Caki2 (cell line): ENCODE measurements around the gene PLXDC1. TPM values are rescaled to one million over a fixed set of nuclear protein-coding genes. Genes with fewer than 3 reads are reported as not detected.
A peak's percentile ranks its signal among the peaks of the same experiment; 100 is the strongest.

ENCODE experiments used
- DNase-seq: peaks from one replicate; pipeline ENCODE4 v3.0.0-alpha.2; 2015; ENCODE audit warnings: low read depth
- in situ Hi-C: cut with HindIII; loops from 2 replicates; pipeline ENCODE4 v1.10.0; 2016; ENCODE audit warnings: low sequenced_read_pairs, low pct_unique_long_range_greater_than_20kb, mixed read lengths
- total RNA-seq: library from RNA; depleted of rRNA; stranded (reverse); fragments of >200 nt; shearing (Covaris generic); gene quantifications from 2 replicates; pipeline ENCODE4 v1.2.3, GENCODE V29; 2014; ENCODE audit warnings: low replicate concordance

PLXDC1 gene
- total RNA-seq, 1 experiment from 2014 or later = not detected

DNA sequence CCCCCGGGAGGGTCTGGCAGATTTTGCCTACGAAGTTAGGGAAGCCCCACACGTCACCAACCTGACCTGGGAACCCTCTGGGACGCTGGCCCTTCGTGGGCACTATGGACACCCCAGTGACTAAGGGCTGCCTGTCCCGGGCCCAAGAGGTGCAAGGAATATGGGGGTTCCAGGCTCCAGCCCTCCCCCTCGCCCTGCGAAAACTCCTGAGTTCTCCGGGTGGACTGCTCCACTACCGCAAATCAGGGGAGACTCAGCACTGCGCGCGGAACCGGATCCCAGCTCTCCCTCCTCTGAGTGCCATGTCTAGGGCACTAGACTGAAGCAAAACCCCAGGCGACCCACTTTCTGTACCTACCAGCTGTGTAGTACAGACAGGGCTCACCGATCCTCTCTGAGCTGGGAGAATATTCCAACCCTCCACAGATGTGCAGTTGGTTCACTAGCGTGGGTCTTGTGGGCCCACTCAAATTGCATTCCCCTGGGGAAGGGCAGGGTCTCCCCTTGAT lies 14.5 kb upstream of the PLXDC1 start, which contains the start of gene ARL5C:
ARL5C (minus strand) TSS at position 321 of the 509 bp plus-strand sequence. CDS start 401 bp downstream, outside the sequence.
- in situ Hi-C loops = no loop called here
- DNase-seq = no peak

- in situ Hi-C loops = no loop called here
- DNase-seq = no peak
Measured at GRCh38 chr17:39165178-39165840, 13.9 kb upstream of the PLXDC1 start.

DNA sequence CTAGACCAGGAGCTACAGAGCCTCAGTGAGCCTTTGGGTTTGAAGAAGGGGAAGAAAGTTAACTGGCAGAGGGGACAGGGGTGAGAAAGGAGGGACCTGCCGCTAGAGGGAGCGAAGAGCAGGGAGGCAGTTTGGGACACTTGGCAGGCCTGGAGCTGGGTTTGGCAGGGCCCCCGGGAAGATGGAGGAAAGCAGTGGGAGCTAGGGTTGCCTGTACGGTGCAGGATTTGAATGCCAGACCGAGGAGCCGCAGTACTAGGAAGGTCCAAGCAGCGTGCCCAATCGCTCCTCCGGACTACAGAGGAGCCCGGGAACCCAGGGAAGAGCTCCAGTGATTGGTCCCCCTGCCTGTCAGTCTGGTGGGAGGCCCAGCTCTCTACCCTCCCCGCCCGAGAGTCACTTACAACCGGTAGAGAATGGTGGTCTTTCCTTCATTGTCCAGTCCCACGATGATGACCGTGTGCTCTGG lies 13.3 kb upstream of the PLXDC1 start:
- in situ Hi-C loops = no loop called here
- DNase-seq = no peak

GRCh38 chr17:39161962-39162361 lies 10.5 kb upstream of the PLXDC1 start:
- in situ Hi-C loops = no loop called here
- DNase-seq = no peak

DNA sequence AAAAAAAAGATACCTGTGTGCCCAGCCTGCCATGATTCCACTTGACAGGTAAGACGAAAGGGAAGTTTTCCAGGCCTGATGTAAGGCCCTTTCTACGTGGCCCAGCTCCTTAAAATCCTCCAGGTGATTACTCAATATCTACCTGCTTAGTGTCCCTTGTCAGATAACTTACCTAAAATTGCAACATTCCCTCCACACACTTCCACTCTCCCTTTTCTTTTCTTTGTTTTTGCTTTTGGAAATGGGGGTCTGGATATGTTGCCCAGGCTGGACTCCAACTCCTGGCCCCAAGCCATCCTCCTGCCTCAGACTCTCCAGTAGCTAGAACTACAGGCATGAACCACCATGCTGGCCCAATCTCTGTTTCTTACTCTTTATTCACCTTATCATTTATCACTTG lies 7.2 kb upstream of the PLXDC1 start:
- in situ Hi-C loops = no loop called here

GRCh38 chr17:39156491-39156890 lies 5.1 kb upstream of the PLXDC1 start:
- DNase-seq = no peak
- in situ Hi-C loops = no loop called here

More for the DNA sequence above, 7.2 kb upstream of the PLXDC1 start:
- DNase-seq = no peak

DNA sequence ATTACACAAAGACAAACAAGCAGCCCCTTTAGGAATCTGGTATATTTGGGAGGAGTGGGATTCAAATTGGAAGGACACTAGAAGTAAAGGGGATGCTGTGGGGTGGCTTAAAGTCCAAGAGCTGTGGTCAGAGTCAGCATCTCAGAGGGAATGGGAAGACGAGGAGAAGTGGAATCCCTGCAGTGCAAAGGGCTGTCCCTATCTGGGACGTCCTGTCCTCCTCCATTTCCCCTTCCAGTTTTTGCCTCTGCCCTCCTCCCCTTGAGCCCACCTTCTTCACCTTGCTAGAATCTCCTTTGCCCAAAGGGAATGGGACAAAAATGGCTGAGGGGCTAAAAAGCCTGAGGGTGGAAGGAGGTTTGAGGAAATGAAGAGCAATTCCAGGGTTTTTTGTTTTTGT lies 4.2 kb upstream of the PLXDC1 start:
- in situ Hi-C loops = no loop called here
- DNase-seq = no peak

DNA sequence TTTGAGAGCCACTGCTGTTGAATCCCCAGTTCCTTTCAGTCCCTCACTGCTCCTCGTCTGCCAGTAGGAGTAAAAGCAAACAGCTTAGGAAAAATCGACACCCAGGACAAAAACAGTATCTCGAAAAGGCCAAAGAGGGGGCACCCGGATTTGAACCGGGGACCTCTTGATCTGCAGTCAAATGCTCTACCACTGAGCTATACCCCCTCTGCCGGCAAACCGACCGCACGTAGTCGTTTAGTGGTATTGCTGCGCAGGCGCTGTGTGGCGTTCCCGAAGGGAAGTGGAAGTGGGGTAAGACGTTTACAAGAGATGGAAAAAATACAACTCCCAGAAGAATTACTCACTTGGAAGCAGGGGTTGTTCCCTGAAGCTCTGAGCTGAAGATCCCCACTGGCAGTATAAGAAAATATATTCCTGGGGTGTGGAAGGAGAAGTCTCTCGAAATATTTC lies 2.2 kb upstream of the PLXDC1 start:
- in situ Hi-C loops = no loop called here
- peak; percentile 89 for DNase-seq

DNA sequence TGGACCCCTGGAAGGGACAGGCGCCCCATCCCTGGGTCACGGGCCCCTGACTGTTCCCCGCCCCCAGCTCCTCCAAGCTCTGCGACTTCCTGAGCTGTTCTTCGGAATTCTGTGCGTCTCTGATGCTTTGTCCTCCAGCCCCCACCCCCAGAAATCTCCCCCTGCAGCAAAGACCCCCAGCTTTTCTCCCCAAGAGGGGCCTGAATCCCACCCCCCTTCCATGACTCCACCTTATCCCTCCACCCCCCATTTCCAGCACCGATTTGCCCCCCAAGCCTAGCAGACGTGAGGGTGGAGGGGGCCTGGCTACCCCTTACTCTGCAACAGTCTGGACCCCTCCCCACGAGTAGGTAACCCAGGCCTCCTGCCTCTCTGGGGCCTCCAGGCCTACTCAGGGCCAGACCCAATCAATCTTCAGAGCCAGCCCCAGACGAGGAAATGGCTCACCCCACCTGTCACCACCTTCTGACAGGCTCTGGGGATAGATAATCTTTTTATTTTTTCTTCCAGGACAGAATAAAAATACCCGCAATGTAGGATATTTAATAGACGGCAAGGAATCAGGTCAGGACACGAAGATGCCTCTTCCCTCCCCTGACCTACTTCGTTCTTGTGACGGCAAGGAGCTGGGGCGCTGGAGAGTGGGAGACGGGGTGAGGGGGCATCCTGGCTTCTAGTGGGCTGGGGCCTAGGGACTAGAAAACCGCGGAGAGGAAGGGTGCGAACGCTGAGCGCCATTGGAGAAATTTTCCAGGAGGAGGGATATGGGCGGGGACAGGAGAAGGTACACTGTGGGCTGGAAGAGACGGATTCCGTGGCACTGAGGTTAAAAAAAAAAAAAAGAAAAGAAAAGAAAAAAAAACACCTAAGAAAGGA lies 744 bp upstream of the PLXDC1 start:
- in situ Hi-C loops = no loop called here
- DNase-seq = no peak

GRCh38 chr17:39150795-39151149 lies 665 bp downstream of the PLXDC1 start:
- no peak for DNase-seq
- in situ Hi-C loops = no loop called here

GRCh38 chr17:39150104-39150634 lies 1.3 kb downstream of the PLXDC1 start:
- DNase-seq = no peak
- in situ Hi-C loops = no loop called here

DNA sequence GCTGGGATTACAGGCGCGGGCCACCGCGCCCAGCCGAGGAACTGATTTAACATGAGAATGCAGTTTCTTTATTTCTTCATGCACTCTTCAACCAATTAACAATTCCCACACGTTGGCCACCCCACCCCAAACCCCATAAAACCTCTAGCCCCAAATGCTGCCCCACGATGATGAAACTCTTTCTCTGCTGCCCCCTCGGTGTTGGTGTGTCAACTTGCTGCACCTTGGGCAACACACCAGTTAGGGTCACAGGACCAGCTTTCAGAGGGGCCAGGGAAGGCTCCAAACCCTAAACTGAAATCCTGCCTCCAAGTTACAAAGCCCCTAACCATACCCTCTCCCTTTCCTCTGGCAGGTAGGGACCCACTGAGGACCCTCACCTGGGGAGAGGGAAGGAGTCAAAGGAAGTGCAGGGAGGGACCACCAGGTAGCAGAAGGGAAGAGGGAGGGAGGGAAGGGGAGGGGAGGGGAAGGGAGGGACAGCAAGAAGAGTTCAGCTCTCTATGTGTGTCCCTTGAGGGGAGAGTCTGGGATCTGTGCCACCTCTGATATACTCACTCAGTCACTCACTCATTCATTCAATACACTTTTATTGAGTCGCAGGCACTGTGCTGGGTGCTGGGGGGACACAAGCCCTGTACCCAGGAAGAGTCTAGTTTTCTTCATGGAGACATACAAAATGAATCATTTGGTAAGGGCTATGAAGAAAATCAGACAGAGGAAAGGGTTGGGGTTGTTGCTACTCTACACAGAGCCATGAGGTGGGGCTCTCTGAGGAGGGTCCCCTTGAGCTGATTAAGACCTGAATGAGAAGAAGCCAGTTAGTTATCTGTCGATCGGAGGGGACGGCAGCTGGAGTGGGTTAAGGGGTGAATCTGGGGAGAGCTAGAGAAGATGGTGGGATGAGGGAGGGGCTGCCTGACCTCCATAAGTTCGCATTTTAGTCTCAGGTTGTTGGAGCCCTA lies 3.9 kb downstream of the PLXDC1 start:
- no peak for DNase-seq
- in situ Hi-C loops = no loop called here

- DNase-seq = no peak
- in situ Hi-C loops = no loop called here
Measured at GRCh38 chr17:39146273-39146672, 5.2 kb downstream of the PLXDC1 start.

GRCh38 chr17:39145143-39145542 lies 6.3 kb downstream of the PLXDC1 start:
- in situ Hi-C loops = no loop called here
- DNase-seq = no peak

GRCh38 chr17:39144416-39144840 lies 7.0 kb downstream of the PLXDC1 start:
- in situ Hi-C loops = no loop called here
- DNase-seq = no peak

GRCh38 chr17:39143552-39144093 lies 7.8 kb downstream of the PLXDC1 start:
- no peak for DNase-seq
- in situ Hi-C loops = no loop called here

GRCh38 chr17:39141915-39142664 lies 9.3 kb downstream of the PLXDC1 start:
- DNase-seq = no peak
- in situ Hi-C loops = no loop called here
